Amniotic epithelial cell (primary cell): ENCODE data around the gene CRHR2.

Experiments
- DNase-seq: peaks from one replicate; pipeline ENCODE4 v3.0.0-alpha.2; 2010; ENCODE audit warnings: low read depth

Gene CRHR2

GRCh38 chr7:30706908-30707307 lies 24.7 kb upstream of the CRHR2 start:
- no peak for DNase-seq

DNA sequence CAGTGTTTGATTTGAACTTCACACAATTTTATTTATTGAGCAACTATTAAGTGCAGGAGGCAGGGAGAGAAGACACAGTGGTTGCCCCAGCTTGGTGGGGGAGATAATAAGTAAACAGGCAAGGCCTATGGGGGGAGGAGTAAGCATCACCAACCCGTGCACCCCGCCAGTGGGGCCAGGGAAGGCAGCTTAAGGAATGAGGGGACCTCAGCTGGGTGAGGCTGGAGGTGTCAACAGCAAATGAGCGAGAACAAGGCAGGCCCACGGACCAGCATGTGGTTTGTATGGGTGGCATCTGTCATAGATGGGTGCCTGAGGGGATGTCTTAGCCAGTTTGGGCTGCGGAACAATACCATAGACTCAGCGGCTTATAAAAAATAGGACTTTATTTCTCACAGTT lies 24.1 kb upstream of the CRHR2 start:
- no peak for DNase-seq

GRCh38 chr7:30705596-30705995 lies 23.3 kb upstream of the CRHR2 start:
- DNase-seq, result no peak

- no peak for DNase-seq
Observed at GRCh38 chr7:30705008-30705407, 22.8 kb upstream of the CRHR2 start.

DNA sequence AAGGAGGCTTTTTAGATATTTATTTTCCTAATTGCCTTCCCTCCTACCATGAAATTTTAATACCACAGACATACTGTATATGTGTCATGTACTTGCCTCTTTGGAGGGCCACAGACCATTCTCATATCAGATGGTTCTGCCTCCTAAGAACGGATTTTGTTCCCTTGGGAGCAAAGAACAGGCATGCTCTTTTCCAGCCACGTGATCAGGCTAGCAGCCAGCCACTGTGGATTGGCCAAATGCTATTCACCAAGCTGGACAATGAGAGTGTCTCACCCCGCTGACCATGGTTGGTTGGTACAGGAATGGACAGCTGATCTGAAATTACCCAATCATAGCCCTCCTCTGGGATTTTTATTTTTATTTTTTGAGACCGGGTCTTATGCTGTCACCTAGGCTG lies 21.5 kb upstream of the CRHR2 start:
- no peak for DNase-seq

GRCh38 chr7:30702200-30702599 lies 19.9 kb upstream of the CRHR2 start:
- no peak for DNase-seq

DNA sequence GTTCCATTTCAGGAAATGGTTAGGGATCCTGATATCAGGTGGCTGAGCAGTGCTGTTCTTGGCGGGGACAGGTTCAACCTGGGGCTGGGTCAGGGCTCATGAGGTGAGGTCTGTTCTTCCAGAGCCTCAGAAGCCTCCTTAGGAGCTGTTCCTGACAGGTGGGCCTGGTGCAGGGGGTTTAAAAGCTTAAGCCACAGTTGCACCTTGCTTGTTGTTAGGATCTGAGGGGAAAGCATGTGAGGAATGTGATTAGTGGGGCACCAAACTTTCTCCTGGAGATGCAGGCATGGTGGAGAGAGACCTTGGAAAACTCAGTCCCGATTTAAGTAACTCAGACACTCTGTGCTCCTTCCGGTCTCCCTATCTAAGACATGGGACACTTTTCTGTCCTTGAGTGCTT lies 18.7 kb upstream of the CRHR2 start:
- DNase-seq, result no peak

GRCh38 chr7:30699706-30700495 lies 17.6 kb upstream of the CRHR2 start:
- no peak for DNase-seq

GRCh38 chr7:30698481-30698880 lies 16.2 kb upstream of the CRHR2 start:
- DNase-seq, result no peak

- DNase-seq, result no peak
Observed at GRCh38 chr7:30697719-30698460, 15.6 kb upstream of the CRHR2 start.

DNA sequence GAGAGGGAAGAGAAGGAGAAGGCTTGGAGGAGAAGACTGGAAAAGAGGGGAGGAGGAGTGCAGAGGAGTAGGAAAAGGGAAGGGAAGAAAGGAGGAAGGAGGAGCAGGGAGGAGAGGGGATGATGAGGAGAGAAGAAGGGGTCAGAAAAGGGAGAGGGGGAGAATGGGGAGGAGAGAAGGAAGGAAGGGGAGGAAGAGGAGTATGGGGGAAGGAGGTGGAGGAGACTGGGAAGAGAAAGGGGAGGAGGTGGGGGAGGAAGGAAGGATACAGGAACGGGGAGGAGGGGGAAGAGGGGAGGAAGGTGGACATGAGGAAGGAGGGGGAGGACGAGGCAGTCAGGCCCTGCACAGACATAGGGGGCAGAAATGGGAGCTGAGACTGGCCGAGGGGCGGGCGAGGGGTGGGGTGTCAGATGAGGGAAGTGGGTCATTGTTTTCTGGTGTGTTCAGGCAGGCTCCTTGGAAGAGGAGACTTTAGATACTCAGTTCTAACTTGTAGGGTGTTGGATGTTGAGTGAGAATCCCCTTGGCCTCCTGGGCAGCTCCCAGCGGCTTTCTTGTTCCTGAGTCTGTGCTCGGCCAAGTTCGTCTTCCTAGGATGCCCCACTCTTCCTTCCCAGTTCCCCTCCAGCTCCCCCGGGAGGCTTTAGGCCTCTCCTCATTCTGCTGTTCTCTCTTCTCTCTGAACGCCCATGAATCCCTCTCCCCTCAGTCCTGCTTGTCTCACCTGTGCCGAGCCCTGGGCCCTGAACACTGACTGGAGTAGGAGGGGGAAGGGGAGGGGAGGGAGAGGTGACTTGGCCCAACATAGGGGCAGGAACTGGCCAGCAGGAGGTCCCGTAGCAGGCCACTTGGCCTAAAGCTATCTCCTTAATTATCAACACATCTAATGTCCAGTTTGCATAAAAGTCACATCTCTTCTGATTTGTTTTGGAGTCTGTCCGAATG lies 12.8 kb upstream of the CRHR2 start:
- no peak for DNase-seq

- no peak for DNase-seq
Observed at GRCh38 chr7:30694218-30694745, 12.0 kb upstream of the CRHR2 start.

- DNase-seq, result no peak
Observed at GRCh38 chr7:30692882-30693281, 10.6 kb upstream of the CRHR2 start.

GRCh38 chr7:30692438-30692837 lies 10.2 kb upstream of the CRHR2 start:
- no peak for DNase-seq

- DNase-seq, result no peak
Observed at GRCh38 chr7:30690011-30690410, 7.8 kb upstream of the CRHR2 start.

DNA sequence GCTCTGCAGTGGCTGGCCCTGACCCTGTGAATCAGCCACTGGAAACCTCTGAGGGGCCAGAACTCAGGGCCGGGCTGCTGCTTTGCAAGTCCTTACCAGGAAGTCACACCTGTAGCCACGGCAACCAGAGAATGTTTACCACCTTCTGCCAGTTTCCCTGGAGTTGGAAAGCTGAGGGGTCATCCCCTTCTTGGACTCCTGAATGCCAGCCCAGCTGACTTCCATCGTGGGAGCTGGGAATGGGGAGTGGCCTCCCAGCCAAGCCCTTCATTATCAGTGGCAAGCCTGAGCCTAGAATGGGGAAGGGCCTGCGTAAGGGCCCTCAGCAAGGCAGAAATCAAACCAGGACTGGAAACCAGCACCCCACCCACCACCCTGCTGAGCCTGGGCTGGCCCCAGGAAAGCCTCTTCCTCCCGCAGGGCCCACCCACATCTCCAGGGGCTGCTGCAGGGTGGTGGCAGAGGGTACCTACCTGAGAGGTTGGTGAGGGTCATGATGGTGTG lies 6.5 kb upstream of the CRHR2 start:
- DNase-seq, result no peak

DNA sequence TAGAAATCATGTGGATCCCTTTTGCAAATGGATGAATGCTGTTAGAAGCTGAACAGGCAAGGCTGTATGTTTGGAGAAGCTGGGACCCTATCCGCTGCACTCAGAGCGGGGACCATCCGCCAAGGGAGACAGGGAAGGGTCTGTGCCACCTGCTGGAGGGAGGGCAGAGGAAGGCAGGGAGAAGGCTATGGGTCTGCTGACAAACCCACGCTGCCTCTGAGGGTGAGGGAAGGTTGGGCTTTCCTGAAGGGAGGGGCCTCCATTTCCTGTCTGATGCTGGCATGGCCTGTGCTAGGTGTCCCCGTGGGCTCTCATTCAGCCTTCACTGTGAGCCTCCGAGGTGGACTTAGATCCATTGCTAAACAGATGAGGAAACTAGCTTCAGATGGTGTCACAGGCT lies 5.3 kb upstream of the CRHR2 start:
- no peak for DNase-seq

- DNase-seq, result no peak
Observed at GRCh38 chr7:30684351-30684750, 2.1 kb upstream of the CRHR2 start.

- DNase-seq, result no peak
Observed at GRCh38 chr7:30683816-30684215, 1.6 kb upstream of the CRHR2 start.

- DNase-seq, result no peak
Observed at GRCh38 chr7:30683306-30683705, 1.1 kb upstream of the CRHR2 start.

GRCh38 chr7:30681815-30682211 lies 443 bp downstream of the CRHR2 start:
- DNase-seq, result no peak

DNA sequence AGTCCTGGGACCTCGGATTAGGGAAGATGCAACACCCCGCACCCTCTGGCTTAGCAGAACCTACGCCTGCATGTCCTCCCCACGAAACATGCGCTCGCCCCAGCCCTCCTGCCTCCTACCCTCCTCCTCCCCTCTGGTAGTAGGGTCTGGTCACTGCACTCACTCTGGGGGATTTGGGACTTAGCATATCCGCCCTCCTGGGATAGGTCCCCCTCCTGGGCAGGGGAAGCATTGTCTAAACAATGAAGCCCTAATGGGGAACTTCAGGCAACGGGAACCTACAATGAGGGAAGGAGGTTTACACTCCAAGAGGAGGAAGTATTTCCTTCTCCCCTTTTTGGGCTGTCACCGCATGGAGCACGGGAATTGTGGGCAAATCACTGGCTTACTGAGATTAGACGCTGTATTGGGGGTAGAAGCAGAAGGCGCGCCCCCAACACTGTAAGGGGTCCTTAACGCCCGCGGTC lies 892 bp downstream of the CRHR2 start:
- no peak for DNase-seq
